GM21526 (cell line): Measurements from ENCODE around the gene UBIAD1.

Experiments used
- ATAC-seq: cut with Tn5 transposase; IDR thresholded peaks from one replicate; pipeline ENCODE4 v1.9.1; 2021; ENCODE audit warnings: moderate library complexity; ENCODE audit not compliant: unreplicated experiment, low FRiP score

Gene UBIAD1

DNA sequence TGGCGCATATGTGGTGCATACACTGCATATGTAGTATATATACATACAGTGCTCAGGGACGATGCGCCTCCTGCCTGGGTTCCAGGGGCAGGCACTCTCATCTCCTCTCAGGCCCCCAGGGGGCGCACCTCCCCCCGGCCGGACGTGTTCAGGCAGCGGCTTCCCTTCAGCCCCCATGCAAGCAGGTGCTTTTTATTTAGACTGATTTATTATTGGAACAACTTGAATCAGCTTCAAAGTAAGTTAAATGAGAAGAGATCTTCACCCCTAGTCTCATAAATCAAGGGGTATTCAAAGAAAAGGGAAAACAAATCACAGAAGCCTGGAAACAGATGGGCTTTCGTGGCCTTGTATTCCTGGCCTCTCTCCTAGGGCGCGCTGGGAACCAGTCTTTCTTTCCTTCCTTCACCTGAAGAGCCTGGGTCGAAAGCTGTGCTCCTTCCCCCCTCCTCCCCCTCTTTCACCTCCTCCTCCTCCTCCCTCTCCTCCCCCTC is 64.6 kb downstream of the UBIAD1 start:
- no peak for ATAC-seq
